ENCODE data around the gene ARCN1. TPM values are rescaled to one million over a fixed set of nuclear protein-coding genes. Genes with fewer than 3 reads are reported as not detected.

The ARCN1 gene
- total RNA-seq, 1 experiment from 2014 or later: 83.8 TPM

DNA sequence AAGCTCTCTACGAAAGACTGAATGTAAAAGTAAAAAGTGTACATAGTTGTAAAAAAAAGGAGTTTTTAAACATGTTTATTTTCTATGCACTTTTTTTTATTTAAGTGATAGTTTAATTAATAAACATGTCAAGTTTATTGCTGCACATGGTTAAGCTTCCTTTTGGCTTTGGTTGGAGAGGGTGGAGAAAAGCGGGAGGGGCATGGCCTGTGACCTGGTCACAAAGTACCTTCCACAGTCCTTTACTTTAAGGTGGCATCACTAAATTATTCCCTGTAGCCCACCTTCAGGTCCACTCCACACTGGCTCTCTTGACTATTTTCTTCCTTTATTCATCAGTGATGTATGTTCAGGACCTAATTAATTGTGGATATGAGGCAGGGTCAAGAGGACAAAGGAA lies 45.5 kb upstream of the ARCN1 start:
- H3K27me3 Mint-ChIP-seq (ENCODE audit: unreplicated experiment): no peaks in the 10 kb centered on the region
- H3K27ac Mint-ChIP-seq (ENCODE audit: unreplicated experiment): no peak overlapping the region
- H3K36me3 Mint-ChIP-seq (ENCODE audit: insufficient read depth, unreplicated experiment): peaks cover 44% of the 10 kb centered on the region
- TF ChIP-seq, protein P1, sequence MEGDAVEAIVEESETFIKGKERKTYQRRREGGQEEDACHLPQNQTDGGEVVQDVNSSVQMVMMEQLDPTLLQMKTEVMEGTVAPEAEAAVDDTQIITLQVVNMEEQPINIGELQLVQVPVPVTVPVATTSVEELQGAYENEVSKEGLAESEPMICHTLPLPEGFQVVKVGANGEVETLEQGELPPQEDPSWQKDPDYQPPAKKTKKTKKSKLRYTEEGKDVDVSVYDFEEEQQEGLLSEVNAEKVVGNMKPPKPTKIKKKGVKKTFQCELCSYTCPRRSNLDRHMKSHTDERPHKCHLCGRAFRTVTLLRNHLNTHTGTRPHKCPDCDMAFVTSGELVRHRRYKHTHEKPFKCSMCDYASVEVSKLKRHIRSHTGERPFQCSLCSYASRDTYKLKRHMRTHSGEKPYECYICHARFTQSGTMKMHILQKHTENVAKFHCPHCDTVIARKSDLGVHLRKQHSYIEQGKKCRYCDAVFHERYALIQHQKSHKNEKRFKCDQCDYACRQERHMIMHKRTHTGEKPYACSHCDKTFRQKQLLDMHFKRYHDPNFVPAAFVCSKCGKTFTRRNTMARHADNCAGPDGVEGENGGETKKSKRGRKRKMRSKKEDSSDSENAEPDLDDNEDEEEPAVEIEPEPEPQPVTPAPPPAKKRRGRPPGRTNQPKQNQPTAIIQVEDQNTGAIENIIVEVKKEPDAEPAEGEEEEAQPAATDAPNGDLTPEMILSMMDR (IDR thresholded peaks at IDR 0.05; ENCODE audit: unreplicated experiment): no peak
- H3K4me1 Mint-ChIP-seq (ENCODE audit: low read depth, unreplicated experiment): peaks cover 13% of the 10 kb centered on the region
- DNase-seq: no peak
- CTCF ChIA-PET: no interaction called here
- no peak overlapping the region for H3K4me3 Mint-ChIP-seq (ENCODE audit: low read depth, unreplicated experiment)
- intact Hi-C loops (cut with micrococcal nuclease; ENCODE audit: unreplicated experiment): no loop called here
- no peaks in the 10 kb centered on the region for H3K9me3 Mint-ChIP-seq (ENCODE audit: low read depth, unreplicated experiment)
- BruUV-seq (replicated peaks): no TSS peak

- Mint-ChIP-seq H3K27me3 (ENCODE audit: unreplicated experiment) (no peaks in the 10 kb centered on the region), H3K27ac (ENCODE audit: unreplicated experiment) (no peak within 1 kb of the TSS), H3K4me1 (ENCODE audit: low read depth, unreplicated experiment) (peaks cover 13% of the 10 kb centered on the region), H3K9me3 (ENCODE audit: low read depth, unreplicated experiment) (no peaks in the 10 kb centered on the region), H3K36me3 (ENCODE audit: insufficient read depth, unreplicated experiment) (peaks cover 47% of the 10 kb centered on the region), H3K4me3 (ENCODE audit: low read depth, unreplicated experiment) (no peak within 1 kb of the TSS)
- CTCF ChIA-PET: no interaction called here
- no peak for DNase-seq
- no TSS peak for BruUV-seq (replicated peaks)
- TF ChIP-seq, protein P1 (IDR thresholded peaks at IDR 0.05; ENCODE audit: unreplicated experiment): no peak
- intact Hi-C loops (cut with micrococcal nuclease; ENCODE audit: unreplicated experiment): no loop called here
Observed at GRCh38 chr11:118527109-118527508, 45.1 kb upstream of the ARCN1 start, which contains the start of gene TTC36. Gene TTC36, plus strand, starts transcription at chr11:118527474. Its CDS starts 21 bp downstream, at chr11:118527495.

GRCh38 chr11:118528511-118528910 lies 43.7 kb upstream of the ARCN1 start:
- intact Hi-C loops (cut with micrococcal nuclease; ENCODE audit: unreplicated experiment): no loop called here
- CTCF ChIA-PET: no interaction called here
- no TSS peak for BruUV-seq (replicated peaks)

DNA sequence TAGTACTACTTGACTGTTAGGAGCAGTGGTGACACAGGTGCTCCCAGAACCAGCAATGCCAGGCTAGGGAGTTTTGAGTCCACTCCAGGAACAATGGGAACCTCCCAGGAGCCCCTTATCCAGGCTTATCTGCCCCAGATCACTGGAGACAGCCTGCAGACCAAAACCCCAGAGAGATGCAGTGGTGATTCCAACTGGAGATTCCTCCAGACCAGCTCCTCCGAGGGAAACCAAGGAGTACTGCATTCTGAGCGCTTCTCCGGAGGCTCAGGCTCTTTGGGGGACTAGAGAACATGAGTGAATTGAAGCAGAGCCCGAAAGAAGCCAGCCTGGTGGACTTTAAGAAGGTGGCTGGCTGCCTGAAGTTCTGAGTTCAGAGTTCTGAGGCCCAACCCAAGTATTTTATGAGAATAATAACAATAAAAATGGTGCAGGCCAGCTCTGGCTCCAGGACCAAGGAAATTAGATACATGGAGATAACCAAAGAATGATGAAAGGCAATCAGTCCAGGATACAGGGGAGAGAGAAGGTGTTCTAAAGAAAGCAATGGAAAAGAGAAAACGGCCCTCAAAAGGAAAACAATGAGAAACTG lies 42.5 kb upstream of the ARCN1 start:
- no peak for DNase-seq
- intact Hi-C loops (cut with micrococcal nuclease; ENCODE audit: unreplicated experiment): no loop called here
- no peaks in the 10 kb centered on the region for H3K9me3 Mint-ChIP-seq (ENCODE audit: low read depth, unreplicated experiment)
- peaks cover 41% of the 10 kb centered on the region for H3K36me3 Mint-ChIP-seq (ENCODE audit: insufficient read depth, unreplicated experiment)
- TSS peak; percentile 13 for BruUV-seq (replicated peaks)
- H3K27me3 Mint-ChIP-seq (ENCODE audit: unreplicated experiment): no peaks in the 10 kb centered on the region
- TF ChIP-seq, protein P1 (IDR thresholded peaks at IDR 0.05; ENCODE audit: unreplicated experiment): no peak
- H3K4me3 Mint-ChIP-seq (ENCODE audit: low read depth, unreplicated experiment): peak overlapping the region; percentile 75
- CTCF ChIA-PET: no interaction called here
- peaks cover 13% of the 10 kb centered on the region for H3K4me1 Mint-ChIP-seq (ENCODE audit: low read depth, unreplicated experiment)
- no peak overlapping the region for H3K27ac Mint-ChIP-seq (ENCODE audit: unreplicated experiment)

More at GRCh38 chr11:118528511-118528910, 43.7 kb upstream of the ARCN1 start:
- no peaks in the 10 kb centered on the region for H3K27me3 Mint-ChIP-seq (ENCODE audit: unreplicated experiment)
- TF ChIP-seq, protein P1 (IDR thresholded peaks at IDR 0.05; ENCODE audit: unreplicated experiment): no peak
- no peak overlapping the region for H3K4me3 Mint-ChIP-seq (ENCODE audit: low read depth, unreplicated experiment)
- peaks cover 13% of the 10 kb centered on the region for H3K4me1 Mint-ChIP-seq (ENCODE audit: low read depth, unreplicated experiment)
- no peak overlapping the region for H3K27ac Mint-ChIP-seq (ENCODE audit: unreplicated experiment)
- DNase-seq: no peak
- H3K9me3 Mint-ChIP-seq (ENCODE audit: low read depth, unreplicated experiment): no peaks in the 10 kb centered on the region
- H3K36me3 Mint-ChIP-seq (ENCODE audit: insufficient read depth, unreplicated experiment): peaks cover 41% of the 10 kb centered on the region
